HCT116 (cell line): ENCODE data around the gene KRT222. TPM values are rescaled to one million over a fixed set of nuclear protein-coding genes. Genes with fewer than 3 reads are reported as not detected.

Experiments
- ATAC-seq: fragments of 200-7000 bp; cut with Tn5 transposase; 2 replicates; pipeline ENCODE4 v1.9.1; 2020; ENCODE audit warnings: mild to moderate bottlenecking, moderate library complexity
- BruUV-seq: library from RNA; stranded (reverse); fragments of 400-500 nt; replicated peaks from 2 replicates; lab custom pipeline; 2021; lab: Mats Ljungman, UMichigan
- CTCF ChIA-PET: fragments of 300-600 bp; sonication (Branson Sonifier 250); formaldehyde crosslinking; loops from one replicate; lab custom pipeline; 2021; ENCODE audit warnings: antibody characterized with exemption; lab: Charles Lee
- POLR2A ChIA-PET: fragments of 300-600, 350-600 bp; sonication (Branson Sonifier 250); formaldehyde crosslinking; loops from one replicate; lab custom pipeline; 2021; ENCODE audit warnings: antibody characterized with exemption; lab: Charles Lee
- RAD21 ChIA-PET, 2 experiments: fragments of 300-600 bp; sonication (Branson Sonifier 250); formaldehyde crosslinking; loops; one replicate each; lab custom pipeline; 2023; ENCODE audit warnings: low total read pairs in 2 of 2; ENCODE audit not compliant: uncharacterized antibody in 2 of 2, unreplicated experiment in 2 of 2, low non-redundant PET in 1 of 2; lab: Charles Lee
- DNase-seq: peaks from one replicate; pipeline ENCODE4 v3.0.0-alpha.2; 2010; ENCODE audit warnings: low read depth, low spot score
- H2AFZ ChIP-seq: fragments of 200-600 bp; shearing (Covaris generic), sonication (generic); 2 replicates; pipeline ENCODE4 v1.6.1; 2017; ENCODE audit warnings: low read depth, mixed run types, mixed read lengths, antibody characterized with exemption, low read length; ENCODE audit not compliant: poor library complexity, severe bottlenecking
- H3K27ac ChIP-seq: 2 replicates; pipeline ENCODE4 v1.5.1; 2012; ENCODE audit warnings: low read depth, low read length
- H3K27me3 ChIP-seq: fragments of 200-600 bp; sonication (generic); 2 replicates; pipeline ENCODE4 v1.6.1; 2016; ENCODE audit warnings: mixed run types, low read length, mixed read lengths; ENCODE audit not compliant: insufficient read depth
- H3K36me3 ChIP-seq, 2 experiments: fragments of 200-500 bp in 1 of 2; fragments of 200-600 bp in 1 of 2; sonication (Bioruptor generic) in 1 of 2; sonication (generic) in 1 of 2; 2 replicates each; pipeline versions ENCODE4 v1.5.1 to v1.6.1; 2014 to 2016; ENCODE audit warnings: low read length in 2 of 2, inconsistent platforms in 1 of 2, mixed read lengths in 1 of 2, mixed run types in 1 of 2; ENCODE audit not compliant: insufficient read depth in 2 of 2, control insufficient read depth in 1 of 2
- H3K4me1 ChIP-seq, 2 experiments: fragments of 200-600 bp in 1 of 2; sonication (generic) in 1 of 2; 2 replicates each; pipeline versions ENCODE4 v1.5.1 to v1.6.1; 2012 to 2017; ENCODE audit warnings: low read length in 2 of 2, inconsistent platforms in 1 of 2, mild to moderate bottlenecking in 1 of 2, mixed read lengths in 1 of 2, mixed run types in 1 of 2, moderate library complexity in 1 of 2; ENCODE audit not compliant: insufficient read depth in 2 of 2, control insufficient read depth in 1 of 2
- H3K4me2 ChIP-seq: fragments of 200-600 bp; sonication (generic); 2 replicates; pipeline ENCODE4 v1.6.1; 2017; ENCODE audit warnings: mixed run types, low read length, mixed read lengths
- H3K4me3 ChIP-seq, 2 experiments: fragments of 200-600 bp in 1 of 2; sonication (generic) in 1 of 2; replicated peaks in 1 of 2; 2 replicates each; pipeline ENCODE4 v1.5.1; 2011 to 2016; ENCODE audit warnings: low read length in 2 of 2, control low read depth in 1 of 2, low read depth in 1 of 2, mild to moderate bottlenecking in 1 of 2, mixed read lengths in 1 of 2, mixed run types in 1 of 2
- H3K79me2 ChIP-seq: fragments of 200-600 bp; sonication (generic); 2 replicates; pipeline ENCODE4 v1.6.1; 2017; ENCODE audit warnings: mild to moderate bottlenecking, mixed run types, low read length, moderate library complexity, mixed read lengths; ENCODE audit not compliant: insufficient read depth
- H3K9ac ChIP-seq: fragments of 200-600 bp; sonication (generic); 2 replicates; pipeline ENCODE4 v1.6.1; 2016; ENCODE audit warnings: low read length, mixed read lengths
- H3K9me2 ChIP-seq: fragments of 200-600 bp; sonication (generic), shearing (Covaris generic); 2 replicates; pipeline ENCODE4 v1.6.1; 2017; ENCODE audit warnings: mixed run types, mild to moderate bottlenecking, moderate library complexity; ENCODE audit not compliant: insufficient read depth
- H3K9me3 ChIP-seq, 2 experiments: fragments of 200-500 bp in 1 of 2; fragments of 200-600 bp in 1 of 2; sonication (Bioruptor generic) in 1 of 2; sonication (generic) in 1 of 2; 2 replicates each; pipeline ENCODE4 v1.6.1; 2014 to 2017; ENCODE audit warnings: low read length in 2 of 2, mixed read lengths in 2 of 2, inconsistent platforms in 1 of 2, low read depth in 1 of 2, mild to moderate bottlenecking in 1 of 2, mixed run types in 1 of 2, moderate library complexity in 1 of 2; ENCODE audit not compliant: control insufficient read depth in 1 of 2, insufficient read depth in 1 of 2
- H4K20me1 ChIP-seq: fragments of 200-600 bp; sonication (generic), shearing (Covaris generic); 2 replicates; pipeline ENCODE4 v1.6.1; 2017; ENCODE audit warnings: mixed run types, mild to moderate bottlenecking, moderate library complexity; ENCODE audit not compliant: insufficient read depth
- EGR1 ChIP-seq: IDR thresholded peaks from 2 replicates; pipeline ENCODE4 v1.6.1; 2012; ENCODE audit warnings: low read depth
- ELF1 ChIP-seq: IDR thresholded peaks from 2 replicates; pipeline ENCODE4 v1.6.1; 2012; ENCODE audit warnings: low read depth, borderline replicate concordance
- EZH2 ChIP-seq: fragments of 200-600 bp; sonication (generic); IDR thresholded peaks from 2 replicates; pipeline ENCODE4 v1.6.1; 2017; ENCODE audit warnings: antibody characterized with exemption, mixed run types
- FOSL1 ChIP-seq: IDR thresholded peaks from 2 replicates; pipeline ENCODE4 v1.6.1; 2012; ENCODE audit warnings: low read depth
- JUND ChIP-seq: IDR thresholded peaks from 2 replicates; pipeline ENCODE4 v1.6.1; 2012
- SP1 ChIP-seq: IDR thresholded peaks from 2 replicates; pipeline ENCODE4 v1.6.1; 2012; ENCODE audit warnings: low read depth
- YY1 ChIP-seq: IDR thresholded peaks from 2 replicates; pipeline ENCODE4 v1.6.1; 2011; ENCODE audit warnings: low read length, low read depth, moderate library complexity, mild to moderate bottlenecking; ENCODE audit not compliant: insufficient replicate concordance; ENCODE audit errors: extremely low read depth
- ZNF274 ChIP-seq: fragments of 200-500 bp; sonication (Bioruptor generic); IDR thresholded peaks from 2 replicates; pipeline ENCODE4 v1.6.1; 2014; ENCODE audit warnings: mild to moderate bottlenecking, low read depth, low read length, inconsistent platforms
- intact Hi-C: fragments of 100-400 bp; cut with micrococcal nuclease; formaldehyde crosslinking; loops from 2 replicates; pipeline ENCODE4 v1.10.0; 2022
- total RNA-seq: library from RNA; stranded (reverse); gene quantifications from one replicate; pipeline ENCODE4 v1.2.1, GENCODE V29; 2021; ENCODE audit not compliant: unreplicated experiment
- TF ChIP-seq, protein P1 (sequence below): IDR thresholded peaks from 2 replicates; pipeline ENCODE4 v1.6.1; 2012
- TF ChIP-seq, protein P2 (sequence below): IDR thresholded peaks from 2 replicates; pipeline ENCODE4 v1.6.1; 2012
- TF ChIP-seq, protein P3 (sequence below): IDR thresholded peaks from 2 replicates; pipeline ENCODE4 v1.6.1; 2012; ENCODE audit warnings: low read depth

KRT222 gene
- total RNA-seq, 1 experiment from 2014 or later, result 5.0 TPM

DNA sequence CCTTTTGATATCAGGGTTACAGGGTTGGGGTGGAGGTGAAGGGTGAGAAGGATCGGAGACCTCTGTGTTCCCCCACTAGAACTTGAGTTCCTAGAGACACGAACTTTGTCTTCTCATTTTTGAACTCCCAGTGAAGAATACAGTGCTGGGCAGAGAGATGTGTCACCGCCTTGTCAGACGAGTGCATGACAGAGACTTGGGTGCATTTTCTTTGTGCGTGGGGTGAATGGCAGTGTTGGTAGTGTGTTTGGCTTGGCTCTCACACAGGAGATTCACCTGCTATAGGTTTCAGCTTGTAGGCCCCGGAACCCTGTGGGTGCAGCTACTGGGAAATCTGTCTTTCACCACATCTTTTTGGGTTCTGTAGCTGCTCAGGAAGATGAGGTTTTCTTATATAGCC is 59.7 kb downstream of the KRT222 start:
- TF ChIP-seq ELF1 (no peak), EGR1 (no peak), SP1 (no peak), YY1 (no peak), ZNF274 (no peak), JUND (no peak), EZH2 (no peak), FOSL1 (no peak)
- TF ChIP-seq, protein P1, sequence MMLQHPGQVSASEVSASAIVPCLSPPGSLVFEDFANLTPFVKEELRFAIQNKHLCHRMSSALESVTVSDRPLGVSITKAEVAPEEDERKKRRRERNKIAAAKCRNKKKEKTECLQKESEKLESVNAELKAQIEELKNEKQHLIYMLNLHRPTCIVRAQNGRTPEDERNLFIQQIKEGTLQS, result no peak
- TF ChIP-seq, protein P2, sequence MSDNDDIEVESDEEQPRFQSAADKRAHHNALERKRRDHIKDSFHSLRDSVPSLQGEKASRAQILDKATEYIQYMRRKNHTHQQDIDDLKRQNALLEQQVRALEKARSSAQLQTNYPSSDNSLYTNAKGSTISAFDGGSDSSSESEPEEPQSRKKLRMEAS, result no peak
- TF ChIP-seq, protein P3, sequence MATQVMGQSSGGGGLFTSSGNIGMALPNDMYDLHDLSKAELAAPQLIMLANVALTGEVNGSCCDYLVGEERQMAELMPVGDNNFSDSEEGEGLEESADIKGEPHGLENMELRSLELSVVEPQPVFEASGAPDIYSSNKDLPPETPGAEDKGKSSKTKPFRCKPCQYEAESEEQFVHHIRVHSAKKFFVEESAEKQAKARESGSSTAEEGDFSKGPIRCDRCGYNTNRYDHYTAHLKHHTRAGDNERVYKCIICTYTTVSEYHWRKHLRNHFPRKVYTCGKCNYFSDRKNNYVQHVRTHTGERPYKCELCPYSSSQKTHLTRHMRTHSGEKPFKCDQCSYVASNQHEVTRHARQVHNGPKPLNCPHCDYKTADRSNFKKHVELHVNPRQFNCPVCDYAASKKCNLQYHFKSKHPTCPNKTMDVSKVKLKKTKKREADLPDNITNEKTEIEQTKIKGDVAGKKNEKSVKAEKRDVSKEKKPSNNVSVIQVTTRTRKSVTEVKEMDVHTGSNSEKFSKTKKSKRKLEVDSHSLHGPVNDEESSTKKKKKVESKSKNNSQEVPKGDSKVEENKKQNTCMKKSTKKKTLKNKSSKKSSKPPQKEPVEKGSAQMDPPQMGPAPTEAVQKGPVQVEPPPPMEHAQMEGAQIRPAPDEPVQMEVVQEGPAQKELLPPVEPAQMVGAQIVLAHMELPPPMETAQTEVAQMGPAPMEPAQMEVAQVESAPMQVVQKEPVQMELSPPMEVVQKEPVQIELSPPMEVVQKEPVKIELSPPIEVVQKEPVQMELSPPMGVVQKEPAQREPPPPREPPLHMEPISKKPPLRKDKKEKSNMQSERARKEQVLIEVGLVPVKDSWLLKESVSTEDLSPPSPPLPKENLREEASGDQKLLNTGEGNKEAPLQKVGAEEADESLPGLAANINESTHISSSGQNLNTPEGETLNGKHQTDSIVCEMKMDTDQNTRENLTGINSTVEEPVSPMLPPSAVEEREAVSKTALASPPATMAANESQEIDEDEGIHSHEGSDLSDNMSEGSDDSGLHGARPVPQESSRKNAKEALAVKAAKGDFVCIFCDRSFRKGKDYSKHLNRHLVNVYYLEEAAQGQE, result no peak
- no peaks in the 10 kb centered on the region for H3K9me2 ChIP-seq
- no peaks in the 10 kb centered on the region for H3K36me3 ChIP-seq
- H3K4me2 ChIP-seq, result no peak overlapping the region
- no peaks in the 10 kb centered on the region for H4K20me1 ChIP-seq
- ATAC-seq, result no peak
- H3K4me3 ChIP-seq, result no peak overlapping the region
- no peak for DNase-seq
- no peaks in the 10 kb centered on the region for H3K9me3 ChIP-seq
- no peak overlapping the region for H3K27ac ChIP-seq
- H3K79me2 ChIP-seq, result no peaks in the 10 kb centered on the region
- H2AFZ ChIP-seq, result no peak overlapping the region
- POLR2A ChIA-PET, result no interaction called here
- peaks cover 8 to 12% of the 10 kb centered on the region in 2 experiments for H3K4me1 ChIP-seq
- RAD21 ChIA-PET, result no interaction called here
- H3K9ac ChIP-seq, result no peak overlapping the region
- no peaks in the 10 kb centered on the region for H3K27me3 ChIP-seq
- intact Hi-C loops, result no loop called here
- no TSS peak for BruUV-seq
- CTCF ChIA-PET, result interaction anchor here (1.7 kb wide), 1 partner anchor 14 kb away, joined by 6 read pairs; no protein-coding TSS in a partner anchor

Other genes with a start within 250 kb of the KRT222 start
- 141 TPM for gene TOP2A, start 247.3 kb downstream of the KRT222 start, total RNA-seq
- 2.0 TPM for gene IGFBP4, start 221.7 kb downstream of the KRT222 start, total RNA-seq
- gene TNS4, start 163.6 kb downstream of the KRT222 start, total RNA-seq, result 36.6 TPM
- gene CCR7, start 99.7 kb downstream of the KRT222 start, total RNA-seq, result 0.69 TPM
- 136 TPM for gene SMARCE1, start 17.4 kb downstream of the KRT222 start, total RNA-seq
- not detected for gene KRT24, start 38.6 kb upstream of the KRT222 start, total RNA-seq
- not detected for gene KRT25, start 90.2 kb upstream of the KRT222 start, total RNA-seq
- not detected for gene KRT26, start 107.0 kb upstream of the KRT222 start, total RNA-seq
- gene KRT27, start 117.4 kb upstream of the KRT222 start, total RNA-seq, result not detected
- gene KRT28, start 134.8 kb upstream of the KRT222 start, total RNA-seq, result not detected
- 62.3 TPM for gene KRT10, start 157.4 kb upstream of the KRT222 start, total RNA-seq
- not detected for gene KRT12, start 202.0 kb upstream of the KRT222 start, total RNA-seq
- gene KRT20, start 220.1 kb upstream of the KRT222 start, total RNA-seq, result 1.5 TPM